Gastroesophageal sphincter (tissue), 3 donors: ENCODE measurements around the gene PAX7.

Experiments
- CTCF ChIP-seq, 4 experiments: fragments of 200-600 bp in 2 of 4; fragments of 450-650 bp in 2 of 4; sonication (generic) in 1 of 4; IDR thresholded peaks; one replicate each; pipeline ENCODE4 v1.5.1; 2017 to 2019; ENCODE audit warnings: antibody characterized with exemption in 4 of 4, mild to moderate bottlenecking in 2 of 4, moderate library complexity in 2 of 4
- EP300 ChIP-seq: sonication (generic); formaldehyde crosslinking; IDR thresholded peaks from one replicate; pipeline ENCODE4 v1.6.1; 2017; ENCODE audit warnings: antibody characterized with exemption, mild to moderate bottlenecking
- POLR2A ChIP-seq, 2 donors: fragments of 450-650 bp; IDR thresholded peaks; one replicate each; pipeline ENCODE4 v1.6.1; 2017; ENCODE audit warnings: antibody characterized with exemption in 2 of 2, mild to moderate bottlenecking in 2 of 2, moderate library complexity in 1 of 2
- POLR2AphosphoS5 ChIP-seq: sonication (generic); formaldehyde crosslinking; IDR thresholded peaks from one replicate; pipeline ENCODE4 v1.6.1; 2017; ENCODE audit warnings: antibody characterized with exemption

GRCh38 chr1:18793164-18793563 is 162.5 kb downstream of the PAX7 start:
- TF ChIP-seq CTCF (IDR thresholded peaks at IDR 0.05) (no peak), POLR2A (IDR thresholded peaks at IDR 0.05) (no peak), EP300 (no peak), POLR2AphosphoS5 (no peak)
